OCI-LY7 (cell line): ENCODE results near the gene RBM25. TPM values are rescaled to one million over a fixed set of nuclear protein-coding genes. Genes with fewer than 3 reads are reported as not detected.

Experiments
- BruUV-seq: library from RNA; stranded (reverse); fragments of 400-500 nt; replicated peaks from 2 replicates; lab custom pipeline; 2021; lab: Mats Ljungman, UMichigan
- CTCF ChIA-PET: fragments of 300-600 bp; sonication (Branson Sonifier 250); formaldehyde crosslinking; loops from one replicate; lab custom pipeline; 2022; ENCODE audit warnings: antibody characterized with exemption; ENCODE audit not compliant: unreplicated experiment; lab: Charles Lee
- POLR2A ChIA-PET: fragments of 300-600 bp; sonication (Branson Sonifier 250); formaldehyde crosslinking; loops from one replicate; lab custom pipeline; 2022; ENCODE audit warnings: antibody characterized with exemption; lab: Charles Lee
- DNase-seq: peaks from one replicate; pipeline ENCODE4 v3.0.0-alpha.2; 2015; ENCODE audit warnings: low spot score
- H2AFZ ChIP-seq: fragments of 200-600 bp; sonication (generic), shearing (Covaris generic); 2 replicates; pipeline ENCODE4 v1.6.1; 2014; ENCODE audit warnings: mild to moderate bottlenecking, antibody characterized with exemption, low read length, moderate library complexity
- H3K27ac ChIP-seq: fragments of 200-600 bp; sonication (generic); 2 replicates; pipeline ENCODE4 v1.5.1; 2014; ENCODE audit warnings: mixed run types, low read depth, mild to moderate bottlenecking, moderate library complexity, low read length, inconsistent platforms; ENCODE audit not compliant: poor library complexity, severe bottlenecking
- H3K36me3 ChIP-seq: fragments of 200-600 bp; sonication (generic); 2 replicates; pipeline ENCODE4 v1.6.1; 2014; ENCODE audit warnings: mild to moderate bottlenecking, antibody characterized with exemption, low read length, moderate library complexity, mixed read lengths; ENCODE audit not compliant: insufficient read depth
- H3K4me1 ChIP-seq: fragments of 200-600 bp; sonication (generic); 2 replicates; pipeline ENCODE4 v1.5.1; 2014; ENCODE audit warnings: mild to moderate bottlenecking, low read length; ENCODE audit not compliant: insufficient read depth, poor library complexity, severe bottlenecking
- H3K4me2 ChIP-seq: fragments of 200-600 bp; sonication (generic); 2 replicates; pipeline ENCODE4 v1.6.1; 2014; ENCODE audit warnings: mild to moderate bottlenecking, low read length
- H3K4me3 ChIP-seq: fragments of 200-600 bp; sonication (generic); 2 replicates; pipeline ENCODE4 v1.5.1; 2014; ENCODE audit warnings: mild to moderate bottlenecking, low read depth, low read length; ENCODE audit not compliant: poor library complexity, severe bottlenecking
- H3K79me2 ChIP-seq: fragments of 200-600 bp; sonication (generic); 2 replicates; pipeline ENCODE4 v1.6.1; 2016; ENCODE audit warnings: low read depth, mild to moderate bottlenecking, low read length, moderate library complexity, mixed read lengths; ENCODE audit not compliant: insufficient read depth
- H3K9me2 ChIP-seq: fragments of 200-600 bp; sonication (generic); 2 replicates; pipeline ENCODE4 v1.6.1; 2016; ENCODE audit warnings: mild to moderate bottlenecking, low read length, mixed read lengths; ENCODE audit not compliant: insufficient read depth
- H3K9me3 ChIP-seq: fragments of 200-600 bp; sonication (generic); 2 replicates; pipeline ENCODE4 v1.6.1; 2014; ENCODE audit warnings: mild to moderate bottlenecking, mixed run types, low read length, mixed read lengths
- H4K20me1 ChIP-seq: fragments of 200-600 bp; sonication (generic); 2 replicates; pipeline ENCODE4 v1.6.1; 2014; ENCODE audit warnings: mild to moderate bottlenecking, antibody characterized with exemption, low read length, moderate library complexity, mixed read lengths; ENCODE audit not compliant: insufficient read depth
- EZH2phosphoT487 ChIP-seq: fragments of 200-600 bp; sonication (generic); IDR thresholded peaks from 2 replicates; pipeline ENCODE4 v1.6.1; 2018; ENCODE audit warnings: low read depth, borderline replicate concordance, mild to moderate bottlenecking, mixed run types, antibody characterized with exemption, low read length, moderate library complexity, mixed read lengths
- intact Hi-C: fragments of 100-400 bp; cut with micrococcal nuclease; formaldehyde crosslinking; loops from one replicate; pipeline ENCODE4 v1.10.0; 2022; ENCODE audit not compliant: unreplicated experiment
- total RNA-seq, 2 experiments: library from RNA; depleted of rRNA in 1 of 2; stranded (reverse); fragments of >200 nt in 1 of 2; shearing (Covaris generic) in 1 of 2; gene quantifications; 2 replicates each; pipeline ENCODE4 v1.2.3, GENCODE V29; 2014 to 2022
- TF ChIP-seq, protein P1 (sequence below): fragments of 200-600 bp; sonication (generic); conservative IDR thresholded peaks from 2 replicates; pipeline ENCODE4 v1.5.1; 2014; ENCODE audit warnings: mild to moderate bottlenecking, antibody characterized with exemption, low read length, moderate library complexity, mixed read lengths

RBM25 gene
- total RNA-seq, 2 experiments from 2014 or later: 70.5 to 120 TPM

DNA sequence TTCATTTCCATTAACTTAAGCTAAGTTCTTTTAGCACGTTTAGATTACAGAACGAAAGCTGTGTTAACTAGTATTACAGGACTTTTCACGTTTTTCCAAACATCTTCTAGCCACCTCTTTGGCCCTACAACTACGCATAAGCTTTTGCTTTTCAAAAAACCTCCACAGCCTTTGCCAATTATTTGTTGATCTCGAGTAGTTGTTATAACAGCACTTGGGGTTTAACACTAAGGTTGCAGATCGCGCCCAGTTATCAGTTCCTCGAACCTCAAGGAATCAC, 450 bp upstream of the RBM25 start:
- peaks cover 51% of the 10 kb centered on the region for H3K79me2 ChIP-seq
- intact Hi-C loops: loop anchor here (2.0 to 5.0 kb wide), 2 partner anchors 31 to 399 kb away; partner anchors contain the start of genes NUMB and ZFYVE1
- ChIA-PET CTCF (no interaction called here), POLR2A (interaction anchor here (0.9 to 2.7 kb wide), 9 partner anchors 9 to 411 kb away, joined by 3 to 18 read pairs (median 5); partner anchors contain the start of genes NUMB, PSEN1 and ZFYVE1)
- H3K4me1 ChIP-seq: peaks cover 41% of the 10 kb centered on the region
- peak overlapping the region; percentile 83 for H3K4me3 ChIP-seq
- TSS peak; percentile 100 for BruUV-seq
- DNase-seq: no peak
- peak overlapping the region; percentile 93 for H3K4me2 ChIP-seq
- peaks cover 19% of the 10 kb centered on the region; the same call in 1 of the 2 replicates for H4K20me1 ChIP-seq
- peaks cover 30% of the 10 kb centered on the region for H3K36me3 ChIP-seq
- no peak for TF ChIP-seq EZH2phosphoT487
- TF ChIP-seq, protein P1, sequence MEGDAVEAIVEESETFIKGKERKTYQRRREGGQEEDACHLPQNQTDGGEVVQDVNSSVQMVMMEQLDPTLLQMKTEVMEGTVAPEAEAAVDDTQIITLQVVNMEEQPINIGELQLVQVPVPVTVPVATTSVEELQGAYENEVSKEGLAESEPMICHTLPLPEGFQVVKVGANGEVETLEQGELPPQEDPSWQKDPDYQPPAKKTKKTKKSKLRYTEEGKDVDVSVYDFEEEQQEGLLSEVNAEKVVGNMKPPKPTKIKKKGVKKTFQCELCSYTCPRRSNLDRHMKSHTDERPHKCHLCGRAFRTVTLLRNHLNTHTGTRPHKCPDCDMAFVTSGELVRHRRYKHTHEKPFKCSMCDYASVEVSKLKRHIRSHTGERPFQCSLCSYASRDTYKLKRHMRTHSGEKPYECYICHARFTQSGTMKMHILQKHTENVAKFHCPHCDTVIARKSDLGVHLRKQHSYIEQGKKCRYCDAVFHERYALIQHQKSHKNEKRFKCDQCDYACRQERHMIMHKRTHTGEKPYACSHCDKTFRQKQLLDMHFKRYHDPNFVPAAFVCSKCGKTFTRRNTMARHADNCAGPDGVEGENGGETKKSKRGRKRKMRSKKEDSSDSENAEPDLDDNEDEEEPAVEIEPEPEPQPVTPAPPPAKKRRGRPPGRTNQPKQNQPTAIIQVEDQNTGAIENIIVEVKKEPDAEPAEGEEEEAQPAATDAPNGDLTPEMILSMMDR: no peak
- H3K9me3 ChIP-seq: no peaks in the 10 kb centered on the region
- peak overlapping the region; percentile 77 for H3K27ac ChIP-seq
- no peaks in the 10 kb centered on the region for H3K9me2 ChIP-seq
- peak overlapping the region; percentile 96 for H2AFZ ChIP-seq

DNA sequence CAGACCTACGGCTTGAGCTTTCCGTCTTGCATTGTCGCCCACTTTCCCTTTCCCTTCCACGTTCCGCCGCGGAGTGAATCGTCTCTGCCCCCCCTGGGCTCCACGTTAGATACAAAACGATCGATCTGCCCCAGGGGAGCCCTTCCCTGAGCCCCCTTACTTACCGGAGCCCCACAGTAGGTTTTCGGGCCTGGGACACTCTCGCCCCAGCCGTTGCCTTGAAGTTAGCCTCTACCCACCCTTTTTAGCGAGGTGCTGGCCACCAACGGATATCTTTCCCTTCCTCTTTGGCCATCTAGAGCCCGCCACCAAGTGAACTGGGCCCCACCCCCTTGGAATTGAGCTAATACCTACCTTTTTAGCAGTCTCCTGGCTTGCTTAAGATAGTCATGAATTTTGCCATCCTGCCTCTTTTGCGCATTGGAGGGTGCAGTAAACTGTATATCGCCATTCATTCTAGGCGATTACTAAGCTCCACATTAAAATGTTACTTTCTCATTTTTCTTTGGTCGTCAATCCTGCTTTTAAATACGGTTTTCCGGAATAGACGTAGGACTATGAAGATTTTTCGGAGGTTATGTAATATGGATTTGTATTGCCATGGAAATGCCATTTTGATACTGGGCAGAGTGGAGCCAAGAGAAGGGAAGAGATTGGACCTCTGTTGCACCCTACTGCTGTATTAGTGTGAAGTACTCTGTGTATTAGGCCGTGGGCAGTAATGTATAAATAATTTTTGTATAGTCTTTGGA, 764 bp downstream of the RBM25 start:
- Histone ChIP-seq H3K27ac (peak overlapping the region; percentile 77), H3K79me2 (peaks cover 64% of the 10 kb centered on the region), H3K36me3 (peaks cover 43% of the 10 kb centered on the region), H3K4me3 (peak overlapping the region; percentile 83), H3K9me2 (no peaks in the 10 kb centered on the region), H3K9me3 (no peaks in the 10 kb centered on the region), H2AFZ (no peak overlapping the region), H3K4me2 (peak overlapping the region; percentile 72), H3K4me1 (peaks cover 41% of the 10 kb centered on the region), H4K20me1 (peaks cover 19% of the 10 kb centered on the region)
- TF ChIP-seq EZH2phosphoT487: no peak
- TF ChIP-seq, protein P1: no peak
- ChIA-PET CTCF (no interaction called here), POLR2A (interaction anchor here (0.6 to 2.7 kb wide), 13 partner anchors 8 to 400 kb away, joined by 3 to 18 read pairs (median 3); partner anchors contain the start of genes NUMB, PSEN1 and ZFYVE1)
- DNase-seq: peak; percentile 31
- TSS peak; percentile 61 for BruUV-seq
- intact Hi-C loops: loop anchor here (2.0 to 5.0 kb wide), 2 partner anchors 32 to 398 kb away; partner anchors contain the start of genes NUMB and ZFYVE1

DNA sequence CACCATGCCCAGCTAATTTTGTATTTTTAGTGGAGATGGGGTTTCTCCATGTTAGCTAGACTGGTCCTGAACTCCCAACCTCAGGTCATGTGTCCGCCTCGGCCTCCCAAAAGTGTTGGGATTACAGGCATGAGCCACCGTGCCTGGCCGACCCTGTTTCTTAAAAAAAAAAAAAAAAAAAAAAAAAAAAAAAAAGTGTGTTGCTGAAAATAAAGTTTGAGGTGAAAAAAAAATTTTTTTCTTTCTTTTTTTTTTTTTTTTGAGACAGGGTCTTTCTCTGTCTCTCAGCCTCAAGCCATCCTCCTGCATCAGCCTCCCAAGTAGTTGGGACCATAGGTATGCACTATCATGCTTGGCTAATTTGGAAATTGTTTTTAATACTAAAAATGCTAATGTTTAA, 11.3 kb downstream of the RBM25 start:
- Histone ChIP-seq H3K9me2 (no peaks in the 10 kb centered on the region), H2AFZ (no peak overlapping the region), H3K36me3 (peaks cover 93% of the 10 kb centered on the region), H3K4me2 (no peak overlapping the region), H4K20me1 (peaks cover 13% of the 10 kb centered on the region; the same call in 1 of the 2 replicates), H3K27ac (no peak overlapping the region), H3K9me3 (no peaks in the 10 kb centered on the region), H3K4me3 (no peak overlapping the region), H3K4me1 (no peaks in the 10 kb centered on the region), H3K79me2 (peaks cover 100% of the 10 kb centered on the region)
- no peak for DNase-seq
- intact Hi-C loops: no loop called here
- CTCF ChIA-PET: no interaction called here
- BruUV-seq: no TSS peak
- POLR2A ChIA-PET: interaction anchor here (0.8 to 1.4 kb wide), 2 partner anchors 10 to 636 kb away, joined by 3 read pairs; no protein-coding TSS in a partner anchor
- TF ChIP-seq, protein P1: no peak
- no peak for TF ChIP-seq EZH2phosphoT487
